Measurements from ENCODE around the gene NBPF19. TPM values are rescaled to one million over a fixed set of nuclear protein-coding genes. Genes with fewer than 3 reads are reported as not detected.
"Not testable (repeated sequence)": the region's sequence is repeated elsewhere in the genome, so short reads cannot be mapped to it uniquely, and the experiment has no call there.

NBPF19 gene, protein sequence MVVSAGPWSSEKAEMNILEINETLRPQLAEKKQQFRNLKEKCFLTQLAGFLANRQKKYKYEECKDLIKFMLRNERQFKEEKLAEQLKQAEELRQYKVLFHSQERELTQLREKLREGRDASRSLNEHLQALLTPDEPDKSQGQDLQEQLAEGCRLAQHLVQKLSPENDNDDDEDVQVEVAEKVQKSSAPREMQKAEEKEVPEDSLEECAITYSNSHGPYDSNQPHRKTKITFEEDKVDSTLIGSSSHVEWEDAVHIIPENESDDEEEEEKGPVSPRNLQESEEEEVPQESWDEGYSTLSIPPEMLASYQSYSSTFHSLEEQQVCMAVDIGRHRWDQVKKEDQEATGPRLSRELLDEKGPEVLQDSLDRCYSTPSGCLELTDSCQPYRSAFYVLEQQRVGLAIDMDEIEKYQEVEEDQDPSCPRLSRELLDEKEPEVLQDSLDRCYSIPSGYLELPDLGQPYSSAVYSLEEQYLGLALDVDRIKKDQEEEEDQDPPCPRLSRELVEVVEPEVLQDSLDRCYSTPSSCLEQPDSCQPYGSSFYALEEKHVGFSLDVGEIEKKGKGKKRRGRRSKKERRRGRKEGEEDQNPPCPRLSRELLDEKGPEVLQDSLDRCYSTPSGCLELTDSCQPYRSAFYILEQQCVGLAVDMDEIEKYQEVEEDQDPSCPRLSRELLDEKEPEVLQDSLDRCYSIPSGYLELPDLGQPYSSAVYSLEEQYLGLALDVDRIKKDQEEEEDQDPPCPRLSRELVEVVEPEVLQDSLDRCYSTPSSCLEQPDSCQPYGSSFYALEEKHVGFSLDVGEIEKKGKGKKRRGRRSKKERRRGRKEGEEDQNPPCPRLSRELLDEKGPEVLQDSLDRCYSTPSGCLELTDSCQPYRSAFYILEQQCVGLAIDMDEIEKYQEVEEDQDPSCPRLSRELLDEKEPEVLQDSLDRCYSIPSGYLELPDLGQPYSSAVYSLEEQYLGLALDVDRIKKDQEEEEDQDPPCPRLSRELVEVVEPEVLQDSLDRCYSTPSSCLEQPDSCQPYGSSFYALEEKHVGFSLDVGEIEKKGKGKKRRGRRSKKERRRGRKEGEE (N-terminal part only)
- total RNA-seq (100 to 1,000 TPM in 1 of 5 donors, 10 to 100 TPM in 4; 59.3 to 101 (median 81.7) TPM), total RNA-seq (0.38 to 10.7 (median 2.5) reads per million in 29 experiments)
- total RNA-seq (2013): 60.2 TPM

DNA sequence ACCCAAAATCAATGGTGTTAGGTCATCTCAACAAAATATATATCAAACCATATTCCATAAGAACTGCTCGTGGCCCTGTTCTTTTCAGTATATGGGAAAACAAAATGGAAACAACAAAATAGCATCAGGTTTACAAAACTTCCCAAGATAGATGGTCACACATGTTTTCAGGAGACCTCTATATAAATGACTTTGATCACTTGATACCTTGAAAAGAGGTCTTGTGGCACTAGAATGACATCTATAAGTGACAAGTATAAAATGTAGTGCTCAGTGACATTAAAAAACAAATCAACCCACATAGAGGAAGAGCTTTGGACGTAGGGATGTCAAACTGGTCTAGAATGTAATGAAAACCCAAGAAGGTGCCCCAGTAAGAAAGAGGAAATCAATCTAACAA is at the start of gene NBPF19:
TSS of gene NBPF19 (plus strand) at position 301 of the 400 bp plus-strand sequence. CDS start 888 bp downstream, outside the sequence.
- not testable (repeated sequence) for H3K9me3 Mint-ChIP-seq

GRCh38 chr1:149428317-149428716 is 46.5 kb upstream of the NBPF19 start:
- H3K36me3 ChIP-seq (ENCODE audit: control insufficient read depth in 2 of 2, extremely low read depth in 1 of 2, insufficient read depth in 1 of 2, low read length in 1 of 2); DNase-seq; H3K9me3 ChIP-seq; H3K36me3 Mint-ChIP-seq; H3K4me3 Mint-ChIP-seq; CTCF ChIA-PET; H3K27ac ChIP-seq (ENCODE audit: low read length); H3K9me3 Mint-ChIP-seq; H3K4me1 ChIP-seq (ENCODE audit: control insufficient read depth in 1 of 2, extremely low read depth in 1 of 2, insufficient read depth in 2 of 2, low read length in 2 of 2); H3K27me3 Mint-ChIP-seq; ATAC-seq (replicated peaks in 1 of 4); H3K27ac Mint-ChIP-seq; H3K27me3 ChIP-seq (replicated peaks in 1 of 2; ENCODE audit: control insufficient read depth in 2 of 2, extremely low read depth in 1 of 2, insufficient read depth in 2 of 2, low read length in 1 of 2); POLR2A ChIA-PET; H3K4me3 ChIP-seq (ENCODE audit: control insufficient read depth in 1 of 2, extremely low read depth in 1 of 2, low read length in 1 of 2): not testable (repeated sequence)
- peaks cover 0 to 11% (median 8%) of the 10 kb centered on the region in 3 donors for H3K4me1 Mint-ChIP-seq
- WGBS (ENCODE audit: insufficient coverage): no CpG with 5 or more reads among the region's 3 CpGs

More for the DNA sequence above, at the start of gene NBPF19:
- H3K27ac Mint-ChIP-seq; POLR2A ChIA-PET; H3K36me3 ChIP-seq (ENCODE audit: control insufficient read depth in 2 of 2, extremely low read depth in 1 of 2, insufficient read depth in 1 of 2, low read length in 1 of 2); H3K27me3 Mint-ChIP-seq; H3K27ac ChIP-seq (ENCODE audit: low read length); H3K9me3 ChIP-seq; H3K36me3 Mint-ChIP-seq; H3K4me1 ChIP-seq (ENCODE audit: control insufficient read depth in 1 of 2, extremely low read depth in 1 of 2, insufficient read depth in 2 of 2, low read length in 2 of 2); H3K4me3 Mint-ChIP-seq; H3K27me3 ChIP-seq (replicated peaks in 1 of 2; ENCODE audit: control insufficient read depth in 2 of 2, extremely low read depth in 1 of 2, insufficient read depth in 2 of 2, low read length in 1 of 2); CTCF ChIA-PET; ATAC-seq (replicated peaks in 1 of 4); DNase-seq; H3K4me3 ChIP-seq (ENCODE audit: control insufficient read depth in 1 of 2, extremely low read depth in 1 of 2, low read length in 1 of 2); H3K4me1 Mint-ChIP-seq: not testable (repeated sequence)
- no CpG with 5 or more reads among the region's 2 CpGs for WGBS (ENCODE audit: insufficient coverage)

DNA sequence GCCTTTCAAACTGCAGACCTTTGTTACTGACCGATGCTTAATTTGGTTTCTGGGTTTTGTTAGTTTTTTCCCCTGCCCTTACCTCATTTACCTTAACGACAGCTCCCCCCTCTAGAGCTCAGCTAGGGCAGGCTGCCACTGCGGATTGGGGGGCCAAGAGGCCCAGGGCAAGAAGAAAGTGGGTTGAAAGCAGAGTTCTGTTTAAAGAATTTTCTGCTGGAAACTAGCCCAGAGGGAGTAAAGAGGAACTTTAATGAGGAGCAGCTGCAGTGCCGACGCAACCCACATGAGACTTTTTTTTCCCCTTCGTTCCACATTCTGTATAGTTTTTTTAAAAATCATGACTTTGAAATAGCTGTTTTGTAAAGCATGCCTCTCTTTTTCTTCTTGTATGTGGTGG is 29.4 kb upstream of the NBPF19 start:
- H3K27me3 Mint-ChIP-seq; H3K27me3 ChIP-seq (replicated peaks in 1 of 2; ENCODE audit: control insufficient read depth in 2 of 2, extremely low read depth in 1 of 2, insufficient read depth in 2 of 2, low read length in 1 of 2); POLR2A ChIA-PET; CTCF ChIA-PET; H3K9me3 Mint-ChIP-seq; H3K4me3 Mint-ChIP-seq; H3K4me3 ChIP-seq (ENCODE audit: control insufficient read depth in 1 of 2, extremely low read depth in 1 of 2, low read length in 1 of 2); DNase-seq; H3K4me1 ChIP-seq (ENCODE audit: control insufficient read depth in 1 of 2, extremely low read depth in 1 of 2, insufficient read depth in 2 of 2, low read length in 2 of 2); ATAC-seq (replicated peaks in 1 of 4); H3K27ac ChIP-seq (ENCODE audit: low read length); H3K36me3 Mint-ChIP-seq; H3K27ac Mint-ChIP-seq; H3K36me3 ChIP-seq (ENCODE audit: control insufficient read depth in 2 of 2, extremely low read depth in 1 of 2, insufficient read depth in 1 of 2, low read length in 1 of 2); H3K9me3 ChIP-seq: not testable (repeated sequence)
- no CpG with 5 or more reads among the region's 6 CpGs for WGBS (ENCODE audit: insufficient coverage)
- peaks cover 0 to 22% (median 15%) of the 10 kb centered on the region in 3 donors for H3K4me1 Mint-ChIP-seq

DNA sequence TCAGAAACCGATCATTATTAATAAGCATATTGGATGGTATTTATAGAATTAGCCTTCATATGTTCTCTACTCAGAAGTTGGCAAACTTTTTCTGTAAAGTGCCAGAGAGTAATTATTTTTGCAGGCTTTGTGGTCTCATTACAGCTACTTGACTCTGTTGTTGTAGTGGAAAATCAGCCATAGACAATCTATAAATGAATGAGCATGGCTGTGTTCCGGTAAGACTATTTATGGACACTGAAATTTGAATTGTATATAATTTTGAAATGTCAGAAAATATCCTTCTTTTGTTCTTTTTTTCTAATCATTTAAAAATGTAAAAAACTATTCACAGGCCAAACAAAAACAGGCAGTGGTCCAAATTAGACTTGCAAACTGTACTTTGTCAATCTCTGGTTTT is 22.6 kb upstream of the NBPF19 start:
- CTCF ChIA-PET; H3K4me1 Mint-ChIP-seq; H3K36me3 Mint-ChIP-seq; H3K27ac Mint-ChIP-seq; H3K4me1 ChIP-seq (ENCODE audit: control insufficient read depth in 1 of 2, extremely low read depth in 1 of 2, insufficient read depth in 2 of 2, low read length in 2 of 2); H3K9me3 Mint-ChIP-seq; ATAC-seq (replicated peaks in 1 of 4); H3K4me3 Mint-ChIP-seq; DNase-seq; H3K27me3 Mint-ChIP-seq; H3K36me3 ChIP-seq (ENCODE audit: control insufficient read depth in 2 of 2, extremely low read depth in 1 of 2, insufficient read depth in 1 of 2, low read length in 1 of 2); H3K4me3 ChIP-seq (ENCODE audit: control insufficient read depth in 1 of 2, extremely low read depth in 1 of 2, low read length in 1 of 2); H3K27me3 ChIP-seq (replicated peaks in 1 of 2; ENCODE audit: control insufficient read depth in 2 of 2, extremely low read depth in 1 of 2, insufficient read depth in 2 of 2, low read length in 1 of 2); H3K9me3 ChIP-seq; H3K27ac ChIP-seq (ENCODE audit: low read length); POLR2A ChIA-PET: not testable (repeated sequence)
- no CpG with 5 or more reads among the region's 2 CpGs for WGBS (ENCODE audit: insufficient coverage)

DNA sequence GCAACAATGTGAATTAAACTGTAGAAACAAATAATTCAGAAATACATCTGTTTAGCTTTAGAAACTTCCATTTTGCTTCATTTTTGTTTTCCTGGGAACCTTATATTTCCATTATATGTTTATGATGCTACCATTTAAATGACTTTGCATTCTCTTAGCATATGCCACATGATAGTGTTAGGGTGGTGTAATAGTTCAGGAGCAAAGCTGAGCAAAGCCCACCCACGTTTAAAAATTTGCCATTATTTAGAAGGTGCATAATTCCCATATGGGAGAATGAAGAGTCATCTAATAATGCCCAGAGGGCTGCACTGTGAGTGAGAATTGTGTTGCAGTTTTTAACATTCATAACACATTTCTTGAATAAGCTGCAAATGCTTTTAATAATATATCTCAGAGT is 22.2 kb upstream of the NBPF19 start:
- H3K27me3 ChIP-seq (replicated peaks in 1 of 2; ENCODE audit: control insufficient read depth in 2 of 2, extremely low read depth in 1 of 2, insufficient read depth in 2 of 2, low read length in 1 of 2); DNase-seq; H3K27ac ChIP-seq (ENCODE audit: low read length); ATAC-seq (replicated peaks in 1 of 4); H3K4me3 Mint-ChIP-seq; H3K4me1 Mint-ChIP-seq; H3K9me3 Mint-ChIP-seq; H3K27me3 Mint-ChIP-seq; H3K36me3 Mint-ChIP-seq; POLR2A ChIA-PET; H3K4me3 ChIP-seq (ENCODE audit: control insufficient read depth in 1 of 2, extremely low read depth in 1 of 2, low read length in 1 of 2); H3K4me1 ChIP-seq (ENCODE audit: control insufficient read depth in 1 of 2, extremely low read depth in 1 of 2, insufficient read depth in 2 of 2, low read length in 2 of 2); H3K9me3 ChIP-seq; H3K36me3 ChIP-seq (ENCODE audit: control insufficient read depth in 2 of 2, extremely low read depth in 1 of 2, insufficient read depth in 1 of 2, low read length in 1 of 2); CTCF ChIA-PET; H3K27ac Mint-ChIP-seq: not testable (repeated sequence)
- no CpG with 5 or more reads among the region's 1 CpG for WGBS (ENCODE audit: insufficient coverage)

DNA sequence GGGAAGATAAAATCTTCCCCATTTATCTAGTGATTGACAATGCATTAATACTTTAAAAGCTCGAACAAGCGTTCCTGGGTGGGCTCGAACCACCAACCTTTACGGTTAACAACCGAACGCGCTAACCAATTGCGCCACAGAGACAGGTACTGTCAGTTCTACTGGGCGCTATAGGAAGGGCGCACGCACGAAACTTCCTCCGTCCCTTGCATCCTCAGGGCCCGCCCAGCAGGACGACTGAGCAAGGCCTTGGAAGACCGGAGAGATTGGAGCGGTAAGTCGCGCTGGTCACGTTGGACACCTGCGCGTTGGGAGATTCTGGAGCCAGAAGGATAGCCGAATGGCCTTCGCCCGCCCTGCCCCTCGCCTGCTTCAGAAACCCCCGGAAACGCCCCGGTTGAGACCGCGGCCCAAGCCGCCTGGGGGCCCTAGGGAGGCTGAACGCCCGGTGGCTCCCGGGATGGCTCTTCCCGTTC is 83.5 kb downstream of the NBPF19 start:
- peak in 34 of 35 experiments; percentile 8 to 74 (median 46) for DNase-seq

More for the DNA sequence above, 83.5 kb downstream of the NBPF19 start:
- H3K4me1 Mint-ChIP-seq: peaks cover 0 to 18% (median 11%) of the 10 kb centered on the region in 3 donors
- WGBS (ENCODE audit: insufficient coverage): 19% methylated on average over 6 of the region's 36 CpGs
- H3K27me3 Mint-ChIP-seq; H3K36me3 ChIP-seq (ENCODE audit: control insufficient read depth in 2 of 2, extremely low read depth in 1 of 2, insufficient read depth in 1 of 2, low read length in 1 of 2); CTCF ChIA-PET; H3K27me3 ChIP-seq (replicated peaks in 1 of 2; ENCODE audit: control insufficient read depth in 2 of 2, extremely low read depth in 1 of 2, insufficient read depth in 2 of 2, low read length in 1 of 2); POLR2A ChIA-PET; H3K36me3 Mint-ChIP-seq; H3K9me3 Mint-ChIP-seq; H3K9me3 ChIP-seq; ATAC-seq (replicated peaks in 1 of 4): not testable (repeated sequence)
- H3K27ac Mint-ChIP-seq: peak overlapping the region; percentile 88 to 91
- H3K4me3 Mint-ChIP-seq: peak overlapping the region; percentile 76 to 87 (median 81)
- Histone ChIP-seq H3K4me3 (ENCODE audit: control insufficient read depth in 1 of 2, extremely low read depth in 1 of 2, low read length in 1 of 2) (peak overlapping the region; percentile 47 to 58), H3K4me1 (ENCODE audit: control insufficient read depth in 1 of 2, extremely low read depth in 1 of 2, insufficient read depth in 2 of 2, low read length in 2 of 2) (peaks cover 0 to 20% of the 10 kb centered on the region in 2 experiments), H3K27ac (ENCODE audit: low read length) (peak overlapping the region; percentile 44)

Data from T-cell (primary cell).